GM21390 (cell line): ENCODE measurements around the gene GART.
"Not testable (repeated sequence)": the region's sequence is repeated elsewhere in the genome, so short reads cannot be mapped to it uniquely, and the experiment has no call there.

Experiments
- ATAC-seq: cut with Tn5 transposase; IDR thresholded peaks from one replicate; pipeline ENCODE4 v1.9.1; 2021; ENCODE audit not compliant: unreplicated experiment

GART gene

DNA sequence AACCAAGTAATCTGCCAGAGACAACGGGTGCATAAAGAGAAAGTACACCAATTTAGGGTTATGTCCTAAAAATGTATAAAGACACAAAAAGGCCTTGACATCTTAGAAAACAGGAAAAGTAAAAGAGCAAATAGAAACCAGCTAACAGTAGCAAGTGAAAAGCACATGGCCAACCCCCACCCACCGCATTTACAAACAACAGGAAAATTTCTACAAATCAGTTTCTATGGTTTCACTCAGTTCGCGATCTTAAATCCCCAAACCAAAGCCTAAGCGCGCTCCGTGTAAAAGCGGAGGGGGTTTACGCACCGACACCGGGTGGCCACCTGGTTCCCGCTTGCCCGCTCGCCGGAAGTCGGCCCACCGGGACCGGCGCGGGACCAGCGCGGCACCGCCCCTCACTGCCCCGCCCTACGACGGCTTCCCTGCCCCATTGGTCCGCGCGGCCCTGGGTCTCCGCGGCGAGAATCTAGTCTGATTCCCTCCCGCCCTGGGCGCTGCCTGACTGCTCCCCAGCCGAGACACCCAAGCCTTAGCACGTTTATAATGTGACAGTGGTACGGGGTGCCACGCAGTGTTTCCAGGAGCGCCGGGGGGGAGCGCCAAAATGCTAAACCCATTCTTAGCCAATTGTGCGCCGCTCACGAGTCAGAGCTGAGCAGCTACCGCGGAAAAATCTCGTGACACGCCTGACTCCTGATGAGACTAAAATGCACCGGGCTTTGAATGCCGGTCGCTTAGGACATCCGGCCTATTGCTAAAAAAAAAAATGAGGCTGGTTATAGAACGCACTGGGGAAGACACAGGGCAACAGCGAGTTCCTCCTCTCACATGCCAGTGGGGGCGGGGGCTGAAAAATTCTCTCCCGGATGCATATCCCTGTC is at the start of gene GART:
TSS of gene GART (minus strand) at position 362 of the 884 bp plus-strand sequence. CDS start 2,802 bp downstream, outside the sequence.
- ATAC-seq: peak; percentile 51

DNA sequence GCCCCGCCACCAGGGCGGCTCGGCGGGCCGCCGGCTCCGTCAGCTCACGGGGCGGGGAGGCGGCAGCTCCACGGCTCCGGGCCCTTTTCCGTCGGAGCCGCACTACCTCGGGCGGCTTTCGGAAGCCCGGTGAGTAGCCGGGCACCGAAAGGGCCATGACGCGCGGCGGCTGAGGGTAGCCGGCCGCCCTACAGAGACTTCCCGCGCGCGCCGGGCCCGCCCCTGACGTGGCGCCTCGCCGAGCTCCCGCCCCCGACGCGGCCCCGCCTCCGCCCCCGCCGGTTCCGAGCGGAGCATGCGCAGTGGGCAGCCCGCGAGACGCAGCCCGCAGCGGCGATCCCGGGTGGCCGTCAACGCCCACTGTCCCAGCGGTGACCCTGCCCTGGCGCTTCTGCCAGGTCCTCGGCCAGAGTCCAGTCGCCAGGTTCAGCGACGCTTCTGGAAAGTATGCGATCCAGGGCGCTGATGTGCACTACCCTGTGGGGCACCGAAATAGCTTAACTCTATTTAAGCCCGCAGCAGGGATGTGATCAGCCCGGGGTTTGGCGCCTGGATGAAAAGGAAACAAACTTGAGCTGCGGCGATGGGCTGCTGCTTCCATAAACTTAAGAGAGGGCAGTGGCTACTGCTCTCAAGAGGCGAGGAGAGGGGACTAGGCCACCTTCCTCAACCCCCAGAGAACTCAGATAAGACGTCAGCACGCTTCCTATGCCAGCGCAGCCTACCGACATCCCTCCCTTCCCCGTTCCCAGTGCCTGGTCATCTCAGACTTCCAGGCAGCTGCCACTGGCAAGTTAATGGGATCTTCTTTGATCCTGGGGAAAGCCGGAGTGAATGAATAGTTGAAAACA is 46.8 kb upstream of the GART start, which contains the start of gene DONSON:
TSS of gene DONSON (minus strand) at position 200 of the 851 bp plus-strand sequence. CDS start at position 157, 43 bp downstream.
- peak; percentile 92 for ATAC-seq

DNA sequence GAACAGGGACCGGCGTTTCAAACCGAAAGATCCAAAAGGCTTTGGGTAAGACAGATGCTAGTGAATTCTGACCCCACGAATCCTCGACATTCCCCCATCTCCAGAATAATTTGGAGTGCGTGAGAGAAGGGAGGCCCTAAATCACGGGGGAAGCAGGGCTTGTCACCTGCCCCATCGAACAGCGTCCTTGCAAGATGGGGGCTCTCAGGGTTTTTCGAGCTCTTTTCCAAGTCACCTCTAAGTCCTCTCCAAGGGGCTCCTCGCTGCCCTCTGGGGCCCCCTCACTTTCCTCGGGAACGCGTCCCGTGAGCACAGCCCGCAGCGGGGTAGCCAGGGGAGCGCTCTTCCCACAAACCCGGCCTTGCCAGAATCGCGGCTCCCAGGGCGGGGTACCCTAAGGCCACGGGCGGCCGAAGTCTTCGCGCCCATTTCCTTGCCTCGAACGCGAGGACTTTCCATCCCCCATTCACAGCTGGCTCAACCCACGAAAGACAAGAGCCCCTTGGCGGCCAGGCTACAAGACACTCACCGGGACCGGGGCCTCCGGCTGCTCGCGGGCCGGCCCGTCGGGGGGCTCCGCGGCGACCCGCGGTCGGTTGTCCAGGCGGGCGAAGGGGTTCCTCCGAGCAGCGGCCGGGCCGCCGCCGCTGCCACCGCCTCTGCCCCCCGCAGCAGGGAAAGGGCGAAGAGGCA is 46.0 kb upstream of the GART start:
- ATAC-seq: peak; percentile 37

- ATAC-seq: no peak
Observed at GRCh38 chr21:33586927-33587326, 45.0 kb upstream of the GART start.

- no peak for ATAC-seq
Observed at GRCh38 chr21:33584455-33584854, 42.5 kb upstream of the GART start.

DNA sequence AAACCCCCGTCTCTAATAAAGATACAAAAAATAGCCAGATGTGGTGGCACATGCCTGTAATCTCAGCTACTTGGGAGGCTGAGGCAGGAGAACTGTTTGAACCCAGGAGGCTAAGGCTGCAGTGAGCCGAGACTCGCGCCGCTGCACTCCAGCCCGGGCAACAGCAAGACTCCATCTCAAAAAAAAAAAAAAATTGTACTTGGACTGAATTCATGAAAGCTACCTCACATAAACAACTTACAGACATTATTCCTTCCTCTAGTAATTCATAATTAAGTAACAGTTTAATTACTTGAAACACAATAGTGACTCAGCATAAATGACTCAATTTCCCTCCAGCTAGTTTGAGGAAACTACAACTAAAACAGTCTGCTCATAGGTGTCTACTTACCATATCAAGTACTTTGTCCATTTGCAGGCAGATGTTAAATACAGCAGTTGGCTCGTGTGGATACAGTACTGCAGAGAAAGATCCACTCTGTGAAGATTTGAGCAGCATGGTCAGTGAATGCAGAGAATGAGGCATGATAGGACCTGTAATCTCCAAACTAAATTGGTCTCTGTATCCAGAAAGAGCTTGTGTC is 37.1 kb upstream of the GART start:
- ATAC-seq: no peak

DNA sequence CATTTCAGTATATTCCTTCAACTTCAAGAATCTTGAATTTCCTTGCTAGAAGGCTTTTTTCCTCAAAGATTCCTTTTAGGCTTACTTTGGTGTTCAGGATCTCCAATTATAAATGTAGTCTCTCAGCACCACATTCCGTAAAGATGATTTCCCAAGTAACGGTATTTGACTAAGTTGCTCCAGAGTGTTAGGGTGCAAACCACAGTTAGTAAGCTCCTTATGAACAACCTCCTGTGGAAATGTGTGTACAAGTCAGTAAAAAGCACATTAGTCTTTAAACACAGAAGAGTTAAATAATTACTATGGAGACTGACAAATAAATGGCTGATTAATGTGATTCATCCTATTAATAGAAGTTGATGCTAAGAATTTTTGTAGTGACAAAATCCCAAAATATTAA is 36.3 kb upstream of the GART start:
- ATAC-seq: no peak

DNA sequence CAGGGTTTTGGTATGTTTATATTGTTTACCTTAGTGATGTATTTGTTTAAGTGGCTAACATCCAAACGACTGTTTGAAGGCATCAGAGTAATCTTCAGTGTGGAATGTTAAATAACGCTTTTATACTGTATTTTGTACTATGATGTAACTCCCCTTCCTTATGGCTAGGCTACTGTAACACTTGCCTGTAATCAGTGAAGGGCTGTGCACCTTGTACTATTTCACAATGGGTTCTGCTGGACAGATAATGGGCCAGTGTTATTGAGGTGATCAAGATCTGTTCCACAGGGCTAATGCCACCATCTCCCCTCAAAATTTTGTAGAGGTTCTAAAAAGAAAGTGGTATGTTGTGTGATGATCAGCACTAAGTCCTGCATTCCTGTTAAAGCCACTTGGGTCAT is 34.8 kb upstream of the GART start:
- ATAC-seq: not testable (repeated sequence)

DNA sequence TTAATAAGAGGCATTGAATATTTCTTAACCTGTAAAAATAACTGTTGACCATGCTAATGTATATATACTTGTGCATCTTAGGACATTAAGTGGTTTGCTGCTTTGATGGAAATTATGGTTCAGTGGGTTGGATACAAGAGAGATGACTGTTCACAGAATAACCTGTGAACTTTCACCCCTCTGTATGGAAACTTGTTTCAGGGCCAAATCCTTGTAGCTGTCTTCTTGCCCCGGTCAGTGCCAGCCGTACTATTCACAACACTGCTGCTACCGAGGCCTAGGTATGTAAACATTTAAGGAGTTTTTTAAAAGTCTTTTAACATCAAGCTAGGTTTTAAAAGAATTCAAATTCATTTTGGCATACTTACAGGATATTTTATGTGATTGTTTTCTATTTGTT is 30.4 kb upstream of the GART start:
- no peak for ATAC-seq

GRCh38 chr21:33569991-33570390 is 28.1 kb upstream of the GART start:
- ATAC-seq: no peak

DNA sequence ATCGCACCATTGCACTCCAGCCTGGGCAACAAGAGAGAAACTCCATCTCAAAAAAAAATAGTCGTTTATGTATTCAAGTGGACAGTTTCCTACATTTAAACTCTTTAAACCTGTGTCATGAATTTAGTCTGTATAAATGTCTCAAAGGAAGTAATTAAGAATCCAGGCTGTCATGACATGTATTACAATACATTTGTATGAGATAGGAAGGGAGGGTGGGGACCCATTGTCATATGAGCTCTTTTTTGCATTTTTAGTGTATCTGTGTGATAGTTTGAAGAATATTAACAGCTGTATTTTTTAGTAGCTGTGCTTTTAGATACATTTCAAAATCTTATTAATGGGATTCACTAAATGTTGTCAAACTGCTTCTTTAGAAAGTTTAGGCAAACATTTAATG is 26.5 kb upstream of the GART start:
- ATAC-seq: no peak

DNA sequence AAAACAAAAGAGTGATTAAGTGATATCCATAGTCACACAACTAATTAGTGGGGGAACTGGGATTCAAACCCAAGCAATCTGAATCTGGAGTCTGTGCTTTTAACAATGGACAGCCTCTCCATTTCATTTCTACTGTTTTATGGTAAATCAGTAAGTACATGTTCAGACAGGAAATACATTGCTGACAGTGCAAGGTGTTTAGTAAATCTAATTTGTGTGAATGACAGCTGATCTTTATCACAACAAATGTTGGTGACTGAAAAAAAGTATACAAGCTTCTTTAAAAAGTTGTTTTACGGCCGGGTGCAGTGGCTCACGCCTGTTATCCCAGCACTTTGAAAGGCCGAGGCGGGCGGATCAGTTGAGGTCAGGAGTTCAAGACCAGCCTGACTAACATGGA is 26.0 kb upstream of the GART start:
- no peak for ATAC-seq

GRCh38 chr21:33566514-33566913 is 24.6 kb upstream of the GART start:
- no peak for ATAC-seq

- ATAC-seq: no peak
Observed at GRCh38 chr21:33562389-33562788, 20.5 kb upstream of the GART start.

DNA sequence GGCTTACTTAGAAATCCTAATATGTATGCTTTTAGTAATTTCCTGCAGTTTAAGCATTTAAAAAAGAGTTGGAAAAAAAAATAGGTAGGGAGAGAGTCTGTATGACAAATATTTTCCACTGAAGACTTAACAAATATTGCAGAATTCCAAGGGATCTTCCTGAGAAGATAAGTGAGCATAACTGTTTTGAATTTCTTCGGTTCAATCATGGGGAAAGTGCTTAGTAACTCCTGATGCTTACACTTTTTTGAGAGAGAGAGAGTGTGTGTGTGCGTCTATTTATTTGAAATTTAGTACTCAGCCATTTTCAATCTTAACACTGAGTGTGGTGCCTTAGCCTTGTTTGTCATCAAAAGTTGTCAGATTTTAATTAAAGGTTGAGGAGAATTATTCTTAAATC is 19.5 kb upstream of the GART start:
- ATAC-seq: no peak

GRCh38 chr21:33560965-33561364 is 19.0 kb upstream of the GART start:
- no peak for ATAC-seq

GRCh38 chr21:33559813-33560212 is 17.9 kb upstream of the GART start:
- no peak for ATAC-seq

GRCh38 chr21:33558777-33559421 is 17.0 kb upstream of the GART start:
- no peak for ATAC-seq

DNA sequence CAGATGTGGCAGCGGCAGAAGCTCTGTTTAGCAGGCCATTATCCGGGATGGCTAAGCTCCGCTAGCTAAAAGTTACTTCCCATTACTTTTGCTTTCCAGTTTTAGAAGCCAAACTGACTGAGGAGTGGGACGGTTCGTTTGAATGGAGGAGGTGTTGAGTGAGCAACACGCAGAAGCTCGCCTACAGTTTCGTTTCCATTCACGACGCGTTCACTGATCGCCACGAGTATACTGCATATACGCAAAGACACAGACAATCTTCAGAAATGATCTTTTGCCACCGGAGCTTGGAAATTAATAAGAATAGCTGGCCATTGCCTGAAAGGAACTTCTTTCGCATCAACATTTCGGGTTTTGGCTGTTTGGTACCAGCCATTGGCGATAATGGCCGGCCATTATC is 15.5 kb upstream of the GART start:
- no peak for ATAC-seq

GRCh38 chr21:33554982-33555344 is 13.0 kb upstream of the GART start:
- no peak for ATAC-seq
